GM21529 (cell line): ENCODE measurements around the gene GPM6B.
A peak's percentile ranks its signal among the peaks of the same experiment; 100 is the strongest.

Experiments used
- ATAC-seq: cut with Tn5 transposase; IDR thresholded peaks from one replicate; pipeline ENCODE4 v1.9.1; 2021; ENCODE audit not compliant: unreplicated experiment

Gene GPM6B

GRCh38 chrX:13825178-13825762 is 8.4 kb upstream of the GPM6B start:
- ATAC-seq, result no peak

- ATAC-seq, result no peak
These were observed 7.9 kb upstream of the GPM6B start for GRCh38 chrX:13824746-13825145.

GRCh38 chrX:13821738-13822137 is 4.8 kb upstream of the GPM6B start:
- no peak for ATAC-seq

GRCh38 chrX:13816176-13816575 is 717 bp downstream of the GPM6B start:
- ATAC-seq, result no peak

GRCh38 chrX:13815664-13816063 is 1.2 kb downstream of the GPM6B start:
- no peak for ATAC-seq

GRCh38 chrX:13808865-13809264 is 8.0 kb downstream of the GPM6B start:
- ATAC-seq, result no peak

- ATAC-seq, result no peak
These were observed 8.6 kb downstream of the GPM6B start for GRCh38 chrX:13808293-13808692.

GRCh38 chrX:13805241-13805640 is 11.7 kb downstream of the GPM6B start:
- ATAC-seq, result no peak

- no peak for ATAC-seq
These were observed 13.8 kb downstream of the GPM6B start for GRCh38 chrX:13803116-13803515.

GRCh38 chrX:13798184-13798583 is 18.7 kb downstream of the GPM6B start:
- no peak for ATAC-seq

GRCh38 chrX:13797512-13797911 is 19.4 kb downstream of the GPM6B start:
- no peak for ATAC-seq

GRCh38 chrX:13794417-13794816 is 22.5 kb downstream of the GPM6B start:
- no peak for ATAC-seq

GRCh38 chrX:13793897-13794296 is 23.0 kb downstream of the GPM6B start:
- peak; percentile 48 for ATAC-seq

GRCh38 chrX:13791559-13791958 is 25.3 kb downstream of the GPM6B start:
- ATAC-seq, result no peak

GRCh38 chrX:13791145-13791544 is 25.7 kb downstream of the GPM6B start:
- no peak for ATAC-seq

GRCh38 chrX:13790206-13791131 is 26.4 kb downstream of the GPM6B start:
- no peak for ATAC-seq

GRCh38 chrX:13786048-13786447 is 30.8 kb downstream of the GPM6B start:
- ATAC-seq, result no peak

- no peak for ATAC-seq
These were observed 35.9 kb downstream of the GPM6B start for GRCh38 chrX:13780868-13781427.

GRCh38 chrX:13778916-13779315 is 38.0 kb downstream of the GPM6B start:
- ATAC-seq, result no peak

- ATAC-seq, result no peak
These were observed 40.5 kb downstream of the GPM6B start for GRCh38 chrX:13776387-13776786.

- no peak for ATAC-seq
These were observed 41.1 kb downstream of the GPM6B start for GRCh38 chrX:13775837-13776236.

- ATAC-seq, result no peak
These were observed 42.2 kb downstream of the GPM6B start for GRCh38 chrX:13774696-13775095.
